ENCODE results near the gene PSMD12.
"Not testable (repeated sequence)": the region's sequence is repeated elsewhere in the genome, so short reads cannot be mapped to it uniquely, and the experiment has no call there.

PSMD12 gene

DNA sequence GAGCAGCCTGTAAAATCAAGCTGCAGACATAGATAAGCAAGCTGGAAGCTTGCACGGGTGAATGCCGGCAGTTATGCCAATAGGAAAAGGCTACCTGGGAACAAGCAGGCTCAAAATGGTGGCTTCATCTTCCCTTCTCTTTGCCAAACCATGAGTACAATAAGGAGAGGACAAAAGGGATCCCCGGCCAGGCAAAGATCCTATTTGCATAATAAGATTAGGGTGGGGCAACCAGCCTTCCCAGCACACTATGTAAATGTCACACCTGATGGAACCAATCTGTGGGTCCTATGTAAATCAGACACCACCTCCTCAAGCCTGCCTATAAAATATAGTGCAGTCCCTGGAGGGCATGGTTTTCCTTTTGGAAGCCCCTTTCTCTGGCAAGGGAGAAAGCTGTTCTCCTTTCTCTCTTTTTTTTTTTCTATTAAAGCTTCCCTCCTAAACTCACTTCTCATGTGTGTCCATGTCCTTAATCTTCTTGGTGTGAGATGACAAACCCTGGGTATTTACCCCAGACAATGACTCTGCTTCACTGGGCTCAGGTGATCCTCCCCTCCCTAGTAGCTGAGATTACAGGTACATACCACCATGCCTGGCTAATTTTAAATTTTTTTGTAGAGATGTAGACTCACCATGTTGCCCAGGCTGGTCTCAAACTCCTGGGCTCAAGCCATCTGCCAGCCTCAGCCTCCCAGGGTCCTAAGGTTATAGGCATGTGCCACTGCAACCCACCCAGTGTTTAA, 44.2 kb downstream of the PSMD12 start:
- H3K4me1 ChIP-seq (ENCODE audit: control insufficient read depth in 5 of 5, insufficient read depth in 5 of 5, low read length in 5 of 5) = no peaks in the 10 kb centered on the region
- no peaks in the 10 kb centered on the region for H3K36me3 ChIP-seq (ENCODE audit: control insufficient read depth in 5 of 5, insufficient read depth in 5 of 5, low read length in 5 of 5)
- H3K9me3 ChIP-seq (ENCODE audit: control insufficient read depth in 5 of 5, low read length in 5 of 5) = no peaks in the 10 kb centered on the region
- H3K4me3 ChIP-seq (ENCODE audit: low read depth in 1 of 5, low read length in 5 of 5) = no peak overlapping the region
- H3K9ac ChIP-seq (ENCODE audit: low read length in 5 of 5) = no peak overlapping the region
- no peaks in the 10 kb centered on the region for H3K27me3 ChIP-seq (ENCODE audit: control insufficient read depth in 5 of 5, insufficient read depth in 4 of 5, low read length in 5 of 5)
- no peak overlapping the region for H3K27ac ChIP-seq (ENCODE audit: low read depth, low read length)

DNA sequence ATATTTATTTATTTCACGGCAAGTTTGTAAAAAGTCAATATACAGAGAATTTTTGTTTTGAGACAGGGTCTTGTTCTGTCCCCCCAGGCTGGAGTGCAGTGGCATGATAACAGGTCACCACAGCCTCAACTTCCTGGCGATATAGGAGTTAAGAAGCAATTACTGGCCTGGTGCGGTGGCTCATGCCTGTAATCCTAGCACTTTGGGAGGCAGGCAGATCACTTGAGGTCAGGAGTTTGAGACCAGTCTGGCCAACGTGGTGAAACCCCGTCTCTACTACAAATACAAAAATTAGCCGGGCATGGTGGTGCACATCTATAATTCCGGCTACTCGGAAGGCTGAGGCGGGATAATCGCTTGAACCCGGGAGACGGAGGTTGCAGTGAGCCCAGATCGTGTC, 44.9 kb downstream of the PSMD12 start:
- not testable (repeated sequence) for H3K36me3 ChIP-seq (ENCODE audit: control insufficient read depth in 5 of 5, insufficient read depth in 5 of 5, low read length in 5 of 5); H3K4me3 ChIP-seq (ENCODE audit: low read depth in 1 of 5, low read length in 5 of 5); H3K4me1 ChIP-seq (ENCODE audit: control insufficient read depth in 5 of 5, insufficient read depth in 5 of 5, low read length in 5 of 5); H3K9ac ChIP-seq (ENCODE audit: low read length in 5 of 5); H3K9me3 ChIP-seq (ENCODE audit: control insufficient read depth in 5 of 5, low read length in 5 of 5); H3K27me3 ChIP-seq (ENCODE audit: control insufficient read depth in 5 of 5, insufficient read depth in 4 of 5, low read length in 5 of 5); H3K27ac ChIP-seq (ENCODE audit: low read depth, low read length)

GRCh38 chr17:67316781-67317180, 49.6 kb downstream of the PSMD12 start:
- Histone ChIP-seq H3K27me3 (ENCODE audit: control insufficient read depth in 5 of 5, insufficient read depth in 4 of 5, low read length in 5 of 5) (no peaks in the 10 kb centered on the region), H3K4me3 (ENCODE audit: low read depth in 1 of 5, low read length in 5 of 5) (no peak overlapping the region), H3K27ac (ENCODE audit: low read depth, low read length) (no peak overlapping the region), H3K9me3 (ENCODE audit: control insufficient read depth in 5 of 5, low read length in 5 of 5) (no peaks in the 10 kb centered on the region), H3K4me1 (ENCODE audit: control insufficient read depth in 5 of 5, insufficient read depth in 5 of 5, low read length in 5 of 5) (peaks cover 0 to 11% (median 4%) of the 10 kb centered on the region in 5 donors), H3K36me3 (ENCODE audit: control insufficient read depth in 5 of 5, insufficient read depth in 5 of 5, low read length in 5 of 5) (no peaks in the 10 kb centered on the region), H3K9ac (ENCODE audit: low read length in 5 of 5) (no peak overlapping the region)

- Histone ChIP-seq H3K4me3 (ENCODE audit: low read depth in 1 of 5, low read length in 5 of 5) (no peak overlapping the region), H3K4me1 (ENCODE audit: control insufficient read depth in 5 of 5, insufficient read depth in 5 of 5, low read length in 5 of 5) (peaks cover 0 to 13% (median 4%) of the 10 kb centered on the region in 5 donors), H3K9ac (ENCODE audit: low read length in 5 of 5) (no peak overlapping the region), H3K9me3 (ENCODE audit: control insufficient read depth in 5 of 5, low read length in 5 of 5) (no peaks in the 10 kb centered on the region), H3K36me3 (ENCODE audit: control insufficient read depth in 5 of 5, insufficient read depth in 5 of 5, low read length in 5 of 5) (no peaks in the 10 kb centered on the region), H3K27me3 (ENCODE audit: control insufficient read depth in 5 of 5, insufficient read depth in 4 of 5, low read length in 5 of 5) (no peaks in the 10 kb centered on the region), H3K27ac (ENCODE audit: low read depth, low read length) (no peak overlapping the region)
Measured at GRCh38 chr17:67315865-67316264, 50.5 kb downstream of the PSMD12 start.

DNA sequence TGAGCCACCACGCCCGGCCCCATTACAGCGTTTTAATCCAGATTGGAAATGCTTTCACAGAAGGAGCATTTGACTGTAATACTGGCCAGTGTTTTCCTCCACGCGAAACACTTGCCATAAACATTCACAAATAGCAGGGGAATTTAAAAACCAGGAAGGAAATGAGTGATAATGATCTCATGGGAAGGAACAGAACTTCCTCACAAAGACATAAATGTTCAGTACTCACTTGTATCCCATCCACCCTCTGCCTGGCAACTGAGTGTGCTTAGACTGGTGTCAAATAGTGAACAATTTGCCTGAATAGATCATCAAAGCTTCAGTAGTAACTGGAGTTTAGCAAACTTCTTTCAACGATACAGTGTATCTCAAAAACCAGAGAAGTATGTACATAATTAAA, 54.1 kb downstream of the PSMD12 start:
- Histone ChIP-seq H3K36me3 (ENCODE audit: control insufficient read depth in 5 of 5, insufficient read depth in 5 of 5, low read length in 5 of 5) (no peaks in the 10 kb centered on the region), H3K27ac (ENCODE audit: low read depth, low read length) (no peak overlapping the region), H3K9ac (ENCODE audit: low read length in 5 of 5) (no peak overlapping the region), H3K4me1 (ENCODE audit: control insufficient read depth in 5 of 5, insufficient read depth in 5 of 5, low read length in 5 of 5) (peaks cover 0 to 13% (median 4%) of the 10 kb centered on the region in 5 donors), H3K27me3 (ENCODE audit: control insufficient read depth in 5 of 5, insufficient read depth in 4 of 5, low read length in 5 of 5) (no peaks in the 10 kb centered on the region), H3K4me3 (ENCODE audit: low read depth in 1 of 5, low read length in 5 of 5) (no peak overlapping the region), H3K9me3 (ENCODE audit: control insufficient read depth in 5 of 5, low read length in 5 of 5) (no peaks in the 10 kb centered on the region)

DNA sequence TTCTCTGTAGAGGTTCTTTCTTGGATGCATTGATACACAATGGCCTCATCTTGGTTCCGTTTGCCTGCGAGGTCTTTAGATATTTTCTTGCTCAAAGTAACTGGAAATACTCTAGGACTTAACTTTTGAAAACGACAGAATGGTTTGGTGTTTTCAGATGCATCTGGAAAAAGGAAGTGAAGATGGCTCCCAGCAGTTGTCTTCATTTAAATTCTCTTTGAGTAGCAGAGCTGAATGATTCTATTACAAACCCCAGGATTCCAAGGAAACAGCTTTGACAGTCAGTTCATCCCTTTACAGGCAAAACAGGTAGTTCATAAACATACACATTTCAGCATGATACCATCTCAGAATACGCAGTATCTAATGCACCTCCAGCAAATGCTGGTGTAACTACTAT, 54.8 kb downstream of the PSMD12 start:
- H3K4me3 ChIP-seq (ENCODE audit: low read depth in 1 of 5, low read length in 5 of 5) = no peak overlapping the region
- H3K4me1 ChIP-seq (ENCODE audit: control insufficient read depth in 5 of 5, insufficient read depth in 5 of 5, low read length in 5 of 5) = peaks cover 0 to 13% (median 4%) of the 10 kb centered on the region in 5 donors
- H3K9me3 ChIP-seq (ENCODE audit: control insufficient read depth in 5 of 5, low read length in 5 of 5) = no peaks in the 10 kb centered on the region
- H3K36me3 ChIP-seq (ENCODE audit: control insufficient read depth in 5 of 5, insufficient read depth in 5 of 5, low read length in 5 of 5) = no peaks in the 10 kb centered on the region
- no peak overlapping the region for H3K9ac ChIP-seq (ENCODE audit: low read length in 5 of 5)
- H3K27ac ChIP-seq (ENCODE audit: low read depth, low read length) = no peak overlapping the region
- no peaks in the 10 kb centered on the region for H3K27me3 ChIP-seq (ENCODE audit: control insufficient read depth in 5 of 5, insufficient read depth in 4 of 5, low read length in 5 of 5)

- H3K9me3 ChIP-seq (ENCODE audit: control insufficient read depth in 5 of 5, low read length in 5 of 5) = no peaks in the 10 kb centered on the region
- H3K36me3 ChIP-seq (ENCODE audit: control insufficient read depth in 5 of 5, insufficient read depth in 5 of 5, low read length in 5 of 5) = no peaks in the 10 kb centered on the region
Measured at GRCh38 chr17:67310406-67310805, 56.0 kb downstream of the PSMD12 start.

GRCh38 chr17:67305446-67306235, 60.7 kb downstream of the PSMD12 start:
- not testable (repeated sequence) for H3K4me3 ChIP-seq (ENCODE audit: low read depth in 1 of 5, low read length in 5 of 5); H3K27ac ChIP-seq (ENCODE audit: low read depth, low read length); H3K36me3 ChIP-seq (ENCODE audit: control insufficient read depth in 5 of 5, insufficient read depth in 5 of 5, low read length in 5 of 5); H3K9ac ChIP-seq (ENCODE audit: low read length in 5 of 5); H3K4me1 ChIP-seq (ENCODE audit: control insufficient read depth in 5 of 5, insufficient read depth in 5 of 5, low read length in 5 of 5); H3K9me3 ChIP-seq (ENCODE audit: control insufficient read depth in 5 of 5, low read length in 5 of 5); H3K27me3 ChIP-seq (ENCODE audit: control insufficient read depth in 5 of 5, insufficient read depth in 4 of 5, low read length in 5 of 5)

More at GRCh38 chr17:67310406-67310805, 56.0 kb downstream of the PSMD12 start:
- Histone ChIP-seq H3K9ac (ENCODE audit: low read length in 5 of 5) (no peak overlapping the region), H3K4me1 (ENCODE audit: control insufficient read depth in 5 of 5, insufficient read depth in 5 of 5, low read length in 5 of 5) (peaks cover 0 to 13% (median 4%) of the 10 kb centered on the region in 5 donors), H3K27ac (ENCODE audit: low read depth, low read length) (no peak overlapping the region), H3K27me3 (ENCODE audit: control insufficient read depth in 5 of 5, insufficient read depth in 4 of 5, low read length in 5 of 5) (no peaks in the 10 kb centered on the region), H3K4me3 (ENCODE audit: low read depth in 1 of 5, low read length in 5 of 5) (no peak overlapping the region)

GRCh38 chr17:67297454-67297960, 68.9 kb downstream of the PSMD12 start:
- no peaks in the 10 kb centered on the region for H3K27me3 ChIP-seq (ENCODE audit: control insufficient read depth in 5 of 5, insufficient read depth in 4 of 5, low read length in 5 of 5)
- peaks cover 0 to 13% (median 8%) of the 10 kb centered on the region in 5 donors for H3K4me1 ChIP-seq (ENCODE audit: control insufficient read depth in 5 of 5, insufficient read depth in 5 of 5, low read length in 5 of 5)
- H3K36me3 ChIP-seq (ENCODE audit: control insufficient read depth in 5 of 5, insufficient read depth in 5 of 5, low read length in 5 of 5) = no peaks in the 10 kb centered on the region
- no peak overlapping the region for H3K4me3 ChIP-seq (ENCODE audit: low read depth in 1 of 5, low read length in 5 of 5)
- H3K9ac ChIP-seq (ENCODE audit: low read length in 5 of 5) = no peak overlapping the region
- H3K27ac ChIP-seq (ENCODE audit: low read depth, low read length) = no peak overlapping the region
- H3K9me3 ChIP-seq (ENCODE audit: control insufficient read depth in 5 of 5, low read length in 5 of 5) = no peaks in the 10 kb centered on the region

Data from subcutaneous abdominal adipose tissue (tissue), 5 donors.